ENCODE data around the gene TEX53.

The TEX53 gene

DNA sequence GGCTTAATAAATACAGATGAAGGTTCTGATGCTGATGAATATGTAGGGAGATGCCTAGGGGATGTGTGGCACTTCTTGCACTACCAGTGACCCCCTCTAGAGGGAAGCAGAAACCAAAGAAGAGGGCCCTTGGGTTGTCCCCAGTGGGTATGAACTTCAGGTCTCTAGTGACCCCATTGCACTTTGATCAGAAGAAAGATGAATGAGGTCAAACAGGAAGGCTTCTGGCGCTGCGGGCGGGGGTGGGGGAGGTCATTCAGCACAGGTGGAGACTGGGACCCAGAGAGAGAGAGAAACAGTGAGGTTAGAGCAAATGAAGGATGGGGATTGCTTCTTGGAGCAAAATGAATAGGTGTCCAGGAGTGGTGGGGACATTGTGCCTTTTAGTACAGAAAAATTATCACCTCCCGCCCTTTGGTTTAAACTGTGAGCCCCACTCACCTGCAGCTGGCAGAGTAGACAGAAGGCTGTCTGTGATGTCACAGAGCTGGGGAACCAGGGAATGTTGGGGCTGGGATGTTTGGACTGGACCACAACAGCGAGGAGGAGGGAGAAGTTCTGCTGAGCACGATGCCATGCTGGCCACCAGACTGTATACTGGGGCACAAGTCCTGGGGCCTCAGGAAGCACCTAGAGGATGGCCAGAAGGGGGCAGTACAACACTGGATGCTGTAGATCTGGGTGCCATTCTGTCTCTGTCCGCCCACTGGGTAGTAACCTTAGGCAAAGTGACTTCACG lies 24.2 kb upstream of the TEX53 start, which contains the start of gene TEX48:
TEX48 (minus strand) TSS at position 599 of the 739 bp plus-strand sequence. CDS start 10,469 bp downstream, outside the sequence.
- Histone ChIP-seq H3K27ac (ENCODE audit: low read depth, low read length) (no peak within 1 kb of the TSS), H3K36me3 (ENCODE audit: low read length) (no peaks in the 10 kb centered on the region), H3F3A (ENCODE audit: insufficient read depth) (no peaks in the 10 kb centered on the region), H3K9me2 (replicated peaks; ENCODE audit: insufficient read depth, low read length) (no peaks in the 10 kb centered on the region), H3K4me3 (ENCODE audit: insufficient read depth, low read length, poor library complexity, severe bottlenecking) (no peak within 1 kb of the TSS), H2AFZ (ENCODE audit: low read depth, low read length, severe bottlenecking) (no peak within 1 kb of the TSS), H3K79me2 (ENCODE audit: insufficient read depth, low read length) (no peaks in the 10 kb centered on the region), H4K20me1 (ENCODE audit: low read depth, low read length) (no peaks in the 10 kb centered on the region), H3K9me3 (ENCODE audit: insufficient read depth, low read length) (no peaks in the 10 kb centered on the region), H3K4me2 (ENCODE audit: low read depth, low read length, poor library complexity, severe bottlenecking) (no peak within 1 kb of the TSS), H3K27me3 (ENCODE audit: low read length) (no peaks in the 10 kb centered on the region), H3K9ac (ENCODE audit: low read length) (no peak within 1 kb of the TSS)
- no peak for TF ChIP-seq EZH2phosphoT487 (conservative IDR thresholded peaks at IDR 0.05; ENCODE audit: low read length)
- TF ChIP-seq, protein P1, sequence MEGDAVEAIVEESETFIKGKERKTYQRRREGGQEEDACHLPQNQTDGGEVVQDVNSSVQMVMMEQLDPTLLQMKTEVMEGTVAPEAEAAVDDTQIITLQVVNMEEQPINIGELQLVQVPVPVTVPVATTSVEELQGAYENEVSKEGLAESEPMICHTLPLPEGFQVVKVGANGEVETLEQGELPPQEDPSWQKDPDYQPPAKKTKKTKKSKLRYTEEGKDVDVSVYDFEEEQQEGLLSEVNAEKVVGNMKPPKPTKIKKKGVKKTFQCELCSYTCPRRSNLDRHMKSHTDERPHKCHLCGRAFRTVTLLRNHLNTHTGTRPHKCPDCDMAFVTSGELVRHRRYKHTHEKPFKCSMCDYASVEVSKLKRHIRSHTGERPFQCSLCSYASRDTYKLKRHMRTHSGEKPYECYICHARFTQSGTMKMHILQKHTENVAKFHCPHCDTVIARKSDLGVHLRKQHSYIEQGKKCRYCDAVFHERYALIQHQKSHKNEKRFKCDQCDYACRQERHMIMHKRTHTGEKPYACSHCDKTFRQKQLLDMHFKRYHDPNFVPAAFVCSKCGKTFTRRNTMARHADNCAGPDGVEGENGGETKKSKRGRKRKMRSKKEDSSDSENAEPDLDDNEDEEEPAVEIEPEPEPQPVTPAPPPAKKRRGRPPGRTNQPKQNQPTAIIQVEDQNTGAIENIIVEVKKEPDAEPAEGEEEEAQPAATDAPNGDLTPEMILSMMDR (IDR thresholded peaks at IDR 0.05; ENCODE audit: insufficient read depth, low read length, poor library complexity, severe bottlenecking) = peak; percentile 31

DNA sequence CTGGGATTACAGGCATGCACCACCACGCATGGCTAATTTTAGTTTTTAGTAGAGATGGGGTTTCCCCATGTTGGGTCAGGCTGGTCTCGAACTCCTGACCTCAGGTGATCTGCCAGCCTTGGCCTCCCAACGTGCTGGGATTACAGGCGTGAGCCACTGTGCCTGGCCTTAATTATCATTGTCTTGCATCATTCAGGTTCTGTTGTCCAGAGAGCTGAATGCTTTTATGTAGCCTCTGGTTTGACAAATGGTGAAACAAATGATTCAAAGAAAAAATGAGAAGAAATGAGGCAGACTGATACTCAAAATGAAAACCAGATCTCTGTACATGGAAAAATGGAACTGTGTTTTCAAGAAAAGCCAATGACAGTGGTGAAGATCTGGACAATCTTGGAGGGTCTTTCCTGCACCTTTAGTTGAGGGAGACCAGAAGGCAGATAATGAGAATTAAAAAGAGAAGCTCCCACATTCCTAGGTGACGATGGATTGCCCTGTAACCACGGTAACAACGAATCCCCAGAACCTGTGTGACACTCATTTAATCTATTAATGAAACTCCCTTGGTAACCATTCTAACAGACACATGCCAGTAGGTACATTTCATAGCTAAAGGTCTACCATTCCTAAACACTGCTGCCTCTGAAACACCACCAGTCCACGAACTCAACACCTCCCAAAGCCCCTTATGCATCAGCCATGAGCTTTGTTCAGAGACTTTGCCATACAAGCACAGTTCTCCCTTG lies 22.8 kb upstream of the TEX53 start:
- H3K27ac ChIP-seq (ENCODE audit: low read depth, low read length) = no peak overlapping the region
- no peak overlapping the region for H3K4me2 ChIP-seq (ENCODE audit: low read depth, low read length, poor library complexity, severe bottlenecking)
- H3K79me2 ChIP-seq (ENCODE audit: insufficient read depth, low read length) = no peaks in the 10 kb centered on the region
- no peaks in the 10 kb centered on the region for H3K36me3 ChIP-seq (ENCODE audit: low read length)
- no peaks in the 10 kb centered on the region for H3K9me3 ChIP-seq (ENCODE audit: insufficient read depth, low read length)
- H3K9me2 ChIP-seq (replicated peaks; ENCODE audit: insufficient read depth, low read length) = no peaks in the 10 kb centered on the region
- no peak overlapping the region for H3K9ac ChIP-seq (ENCODE audit: low read length)
- no peak overlapping the region for H2AFZ ChIP-seq (ENCODE audit: low read depth, low read length, severe bottlenecking)
- no peak overlapping the region for H3K4me3 ChIP-seq (ENCODE audit: insufficient read depth, low read length, poor library complexity, severe bottlenecking)
- no peaks in the 10 kb centered on the region for H3K27me3 ChIP-seq (ENCODE audit: low read length)
- TF ChIP-seq, protein P1 (IDR thresholded peaks at IDR 0.05; ENCODE audit: insufficient read depth, low read length, poor library complexity, severe bottlenecking) = no peak
- TF ChIP-seq EZH2phosphoT487 (conservative IDR thresholded peaks at IDR 0.05; ENCODE audit: low read length) = no peak
- no peaks in the 10 kb centered on the region for H3F3A ChIP-seq (ENCODE audit: insufficient read depth)
- no peaks in the 10 kb centered on the region for H4K20me1 ChIP-seq (ENCODE audit: low read depth, low read length)

DNA sequence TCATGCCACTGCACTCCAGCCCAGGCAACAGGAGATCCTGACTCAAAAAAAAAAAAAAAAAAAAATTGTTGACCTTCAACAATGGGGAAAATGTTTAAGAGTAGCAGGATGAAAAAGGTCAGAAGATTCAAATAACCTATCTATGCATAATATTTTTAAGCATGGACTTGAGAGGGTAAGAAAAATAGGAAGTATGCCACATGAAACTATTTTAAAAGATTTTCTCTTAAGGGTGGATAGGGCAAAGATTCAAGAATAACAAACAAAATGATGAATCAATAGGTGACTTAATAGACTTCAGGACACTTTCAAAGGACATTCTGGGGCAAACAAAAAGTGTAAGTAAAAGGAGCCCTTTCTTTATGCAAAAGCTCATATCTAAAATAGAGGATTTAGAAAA lies 21.2 kb upstream of the TEX53 start:
- Histone ChIP-seq H3K9ac (ENCODE audit: low read length) (no peak overlapping the region), H3K27me3 (ENCODE audit: low read length) (no peaks in the 10 kb centered on the region), H3K4me2 (ENCODE audit: low read depth, low read length, poor library complexity, severe bottlenecking) (no peak overlapping the region), H3K9me3 (ENCODE audit: insufficient read depth, low read length) (no peaks in the 10 kb centered on the region), H3K36me3 (ENCODE audit: low read length) (no peaks in the 10 kb centered on the region), H2AFZ (ENCODE audit: low read depth, low read length, severe bottlenecking) (no peak overlapping the region), H3K9me2 (replicated peaks; ENCODE audit: insufficient read depth, low read length) (no peaks in the 10 kb centered on the region), H3K79me2 (ENCODE audit: insufficient read depth, low read length) (no peaks in the 10 kb centered on the region), H4K20me1 (ENCODE audit: low read depth, low read length) (no peaks in the 10 kb centered on the region), H3K27ac (ENCODE audit: low read depth, low read length) (no peak overlapping the region), H3K4me3 (ENCODE audit: insufficient read depth, low read length, poor library complexity, severe bottlenecking) (no peak overlapping the region), H3F3A (ENCODE audit: insufficient read depth) (no peaks in the 10 kb centered on the region)
- no peak for TF ChIP-seq EZH2phosphoT487 (conservative IDR thresholded peaks at IDR 0.05; ENCODE audit: low read length)
- TF ChIP-seq, protein P1 (IDR thresholded peaks at IDR 0.05; ENCODE audit: insufficient read depth, low read length, poor library complexity, severe bottlenecking) = no peak

All from SU-DHL-6 (cell line).